ENCODE measurements around the gene PMIS2.

PMIS2 gene

DNA sequence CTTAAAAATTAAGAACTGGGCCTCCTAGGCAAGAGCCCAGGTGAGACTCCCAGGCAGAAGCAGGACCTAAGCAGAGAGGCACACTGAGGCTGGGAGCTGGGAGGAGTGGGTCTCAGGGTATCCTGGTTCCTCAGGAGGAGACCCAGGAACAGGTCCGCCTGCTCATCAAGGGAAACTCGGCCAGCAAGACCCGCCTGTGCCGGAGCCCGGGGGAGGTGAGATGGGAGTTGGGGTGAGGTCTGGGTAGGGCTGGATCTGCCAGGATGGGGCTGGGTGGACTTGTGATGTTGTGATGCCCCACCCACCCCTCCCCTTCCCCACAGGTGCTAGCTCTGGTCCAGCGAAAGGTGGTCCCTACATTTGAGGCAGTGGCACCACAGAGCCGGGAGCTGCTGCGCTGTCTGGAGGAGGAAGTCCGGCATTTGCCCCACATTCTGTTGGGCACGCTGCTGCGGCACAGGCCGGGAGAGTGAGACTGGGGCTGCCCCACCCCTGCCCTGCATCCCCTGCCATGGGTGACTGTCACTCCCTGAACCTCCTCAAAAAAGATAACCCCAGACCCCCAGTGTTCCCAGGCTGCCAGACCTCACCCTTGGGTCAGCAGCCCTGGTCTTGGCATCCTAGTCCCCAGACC is 33.4 kb downstream of the PMIS2 start:
- no peak for DNase-seq (ENCODE audit: low spot score)
- Histone ChIP-seq H3K27ac (no peak overlapping the region), H3K4me3 (no peak overlapping the region)
- TF ChIP-seq, protein P1, sequence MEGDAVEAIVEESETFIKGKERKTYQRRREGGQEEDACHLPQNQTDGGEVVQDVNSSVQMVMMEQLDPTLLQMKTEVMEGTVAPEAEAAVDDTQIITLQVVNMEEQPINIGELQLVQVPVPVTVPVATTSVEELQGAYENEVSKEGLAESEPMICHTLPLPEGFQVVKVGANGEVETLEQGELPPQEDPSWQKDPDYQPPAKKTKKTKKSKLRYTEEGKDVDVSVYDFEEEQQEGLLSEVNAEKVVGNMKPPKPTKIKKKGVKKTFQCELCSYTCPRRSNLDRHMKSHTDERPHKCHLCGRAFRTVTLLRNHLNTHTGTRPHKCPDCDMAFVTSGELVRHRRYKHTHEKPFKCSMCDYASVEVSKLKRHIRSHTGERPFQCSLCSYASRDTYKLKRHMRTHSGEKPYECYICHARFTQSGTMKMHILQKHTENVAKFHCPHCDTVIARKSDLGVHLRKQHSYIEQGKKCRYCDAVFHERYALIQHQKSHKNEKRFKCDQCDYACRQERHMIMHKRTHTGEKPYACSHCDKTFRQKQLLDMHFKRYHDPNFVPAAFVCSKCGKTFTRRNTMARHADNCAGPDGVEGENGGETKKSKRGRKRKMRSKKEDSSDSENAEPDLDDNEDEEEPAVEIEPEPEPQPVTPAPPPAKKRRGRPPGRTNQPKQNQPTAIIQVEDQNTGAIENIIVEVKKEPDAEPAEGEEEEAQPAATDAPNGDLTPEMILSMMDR (IDR thresholded peaks at IDR 0.05), result no peak

- Histone ChIP-seq H3K4me3 (no peak overlapping the region), H3K27ac (no peak overlapping the region)
- TF ChIP-seq, protein P1 (IDR thresholded peaks at IDR 0.05), result no peak
- no peak for DNase-seq (ENCODE audit: low spot score)
These were observed 34.0 kb downstream of the PMIS2 start for GRCh38 chr19:35620001-35620400.

- TF ChIP-seq, protein P1 (IDR thresholded peaks at IDR 0.05), result no peak
- H3K4me3 ChIP-seq, result no peak overlapping the region
- no peak for DNase-seq (ENCODE audit: low spot score)
These were observed 35.7 kb downstream of the PMIS2 start for GRCh38 chr19:35621708-35622107.

GRCh38 chr19:35622750-35623149 is 36.8 kb downstream of the PMIS2 start:
- no peak for DNase-seq (ENCODE audit: low spot score)
- H3K27ac ChIP-seq, result no peak overlapping the region
- H3K4me3 ChIP-seq, result no peak overlapping the region
- TF ChIP-seq, protein P1 (IDR thresholded peaks at IDR 0.05), result no peak

More at GRCh38 chr19:35621708-35622107, 35.7 kb downstream of the PMIS2 start:
- H3K27ac ChIP-seq, result no peak overlapping the region

GRCh38 chr19:35623327-35624010 is 37.5 kb downstream of the PMIS2 start:
- no peak overlapping the region for H3K27ac ChIP-seq
- no peak for DNase-seq (ENCODE audit: low spot score)
- no peak overlapping the region for H3K4me3 ChIP-seq
- TF ChIP-seq, protein P1 (IDR thresholded peaks at IDR 0.05), result no peak

GRCh38 chr19:35628264-35628564 is 42.2 kb downstream of the PMIS2 start:
- H3K4me3 ChIP-seq, result peak overlapping the region; percentile 88
- no peak for DNase-seq (ENCODE audit: low spot score)
- TF ChIP-seq, protein P1 (IDR thresholded peaks at IDR 0.05), result no peak
- H3K27ac ChIP-seq, result peak overlapping the region; percentile 81 to 90
